HepG2 (cell line): ENCODE data around the gene CYLD. TPM values are rescaled to one million over a fixed set of nuclear protein-coding genes. Genes with fewer than 3 reads are reported as not detected.

Experiments
- BCL6 ChIP-seq: IDR thresholded peaks from 2 replicates; pipeline ENCODE4 v1.6.1; 2016; ENCODE audit warnings: missing genetic modification reagents, missing compliant biosample characterization
- E2F1 ChIP-seq: sonication (generic); formaldehyde crosslinking; IDR thresholded peaks from 2 replicates; pipeline ENCODE4 v1.5.0; 2020; ENCODE audit warnings: missing genetic modification reagents
- HNF4A ChIP-seq: sonication (generic); formaldehyde crosslinking; IDR thresholded peaks from 2 replicates; pipeline ENCODE4 v1.4.0; 2020; ENCODE audit warnings: missing genetic modification reagents
- MAF1 ChIP-seq: sonication (generic); formaldehyde crosslinking; IDR thresholded peaks from 2 replicates; pipeline ENCODE4 v1.5.0; 2020; ENCODE audit warnings: missing genetic modification reagents, borderline replicate concordance
- NFE2L1 ChIP-seq: sonication (generic); formaldehyde crosslinking; IDR thresholded peaks from 2 replicates; pipeline ENCODE4 v1.4.0; 2020; ENCODE audit warnings: missing genetic modification reagents, mild to moderate bottlenecking, borderline replicate concordance
- NFIB ChIP-seq: sonication (generic); formaldehyde crosslinking; IDR thresholded peaks from 2 replicates; pipeline ENCODE4 v1.9.0; 2021; ENCODE audit warnings: missing genetic modification reagents, mild to moderate bottlenecking, borderline replicate concordance
- PHF21A ChIP-seq: sonication (generic); formaldehyde crosslinking; IDR thresholded peaks from 2 replicates; pipeline ENCODE4 v1.5.0; 2020; ENCODE audit warnings: mild to moderate bottlenecking, missing genetic modification reagents
- RFX1 ChIP-seq: fragments of 450-650 bp; IDR thresholded peaks from 2 replicates; pipeline ENCODE4 v1.6.1; 2017
- U2AF2 ChIP-seq: fragments of 200-400 bp; formaldehyde crosslinking; IDR thresholded peaks from 2 replicates; pipeline ENCODE4 v1.6.1; 2017; ENCODE audit warnings: low read depth, mild to moderate bottlenecking, low read length
- ZFP90 ChIP-seq: sonication (generic); formaldehyde crosslinking; IDR thresholded peaks from 2 replicates; pipeline ENCODE4 v1.8.0; 2022; ENCODE audit warnings: missing genetic modification reagents, mild to moderate bottlenecking, inconsistent platforms, borderline replicate concordance
- ZNF138 ChIP-seq: sonication (generic); formaldehyde crosslinking; IDR thresholded peaks from 2 replicates; pipeline ENCODE4 v1.5.0; 2020; ENCODE audit warnings: mild to moderate bottlenecking, low read depth, missing genetic modification reagents
- ZNF720 ChIP-seq: sonication (generic); formaldehyde crosslinking; IDR thresholded peaks from 2 replicates; pipeline ENCODE4 v1.4.0; 2020; ENCODE audit warnings: missing genetic modification reagents
- ZNF761 ChIP-seq: sonication (generic); formaldehyde crosslinking; conservative IDR thresholded peaks from 2 replicates; pipeline ENCODE4 v1.4.0; 2020; ENCODE audit warnings: mild to moderate bottlenecking, missing genetic modification reagents
- polyA plus RNA-seq, 8 experiments: library from polyadenylated mRNA; depleted of rRNA in 3 of 8; stranded (reverse) in 7 of 8; unstranded in 1 of 8; fragments of >200 nt; fragmentation: Illumina TruSeq in 4 of 8; extraction: Trizol in 4 of 8; gene quantifications; 2 replicates each; pipeline versions ENCODE4 v1.2.1 to v1.2.3, GENCODE V29; 2011 to 2016; ENCODE audit warnings: low read depth in 4 of 8, missing spikeins in 1 of 8, mixed read lengths in 1 of 8; ENCODE audit not compliant: insufficient read depth in 1 of 8
- total RNA-seq, 5 experiments: library from RNA; depleted of rRNA; stranded (reverse); fragments of >200 nt; fragmentation: Illumina TruSeq; extraction: Trizol; gene quantifications; 2 replicates each; pipeline ENCODE4 v1.2.3, GENCODE V29; 2016; ENCODE audit warnings: low read depth in 1 of 5
- TF ChIP-seq, protein P1 (sequence below): sonication (generic); formaldehyde crosslinking; conservative IDR thresholded peaks from 2 replicates; pipeline ENCODE4 v1.8.0; 2022; ENCODE audit warnings: mild to moderate bottlenecking, moderate library complexity, missing genetic modification reagents
- TF ChIP-seq, protein P2 (sequence below), 2 experiments: sonication (generic) in 1 of 2; formaldehyde crosslinking in 1 of 2; IDR thresholded peaks; 2 replicates each; pipeline versions ENCODE4 v1.4.0 to v1.6.1; 2016 to 2020; ENCODE audit warnings: borderline replicate concordance in 1 of 2, low read depth in 1 of 2, mild to moderate bottlenecking in 1 of 2, missing genetic modification reagents in 1 of 2
- TF ChIP-seq, protein P3 (sequence below): sonication (generic); formaldehyde crosslinking; IDR thresholded peaks from 2 replicates; pipeline ENCODE4 v1.4.0; 2020; ENCODE audit warnings: low read depth, mild to moderate bottlenecking, missing genetic modification reagents
- TF ChIP-seq, protein P4 (sequence below): sonication (generic); formaldehyde crosslinking; IDR thresholded peaks from 2 replicates; pipeline ENCODE4 v1.5.1; 2020; ENCODE audit warnings: missing genetic modification reagents, mild to moderate bottlenecking, borderline replicate concordance

Gene CYLD
- total and polyA plus RNA-seq, 2 of the 13 experiments (the other 11 are each of a cell fraction or from before 2014, with no cell fraction given) = 6.1 to 11.4 TPM

DNA sequence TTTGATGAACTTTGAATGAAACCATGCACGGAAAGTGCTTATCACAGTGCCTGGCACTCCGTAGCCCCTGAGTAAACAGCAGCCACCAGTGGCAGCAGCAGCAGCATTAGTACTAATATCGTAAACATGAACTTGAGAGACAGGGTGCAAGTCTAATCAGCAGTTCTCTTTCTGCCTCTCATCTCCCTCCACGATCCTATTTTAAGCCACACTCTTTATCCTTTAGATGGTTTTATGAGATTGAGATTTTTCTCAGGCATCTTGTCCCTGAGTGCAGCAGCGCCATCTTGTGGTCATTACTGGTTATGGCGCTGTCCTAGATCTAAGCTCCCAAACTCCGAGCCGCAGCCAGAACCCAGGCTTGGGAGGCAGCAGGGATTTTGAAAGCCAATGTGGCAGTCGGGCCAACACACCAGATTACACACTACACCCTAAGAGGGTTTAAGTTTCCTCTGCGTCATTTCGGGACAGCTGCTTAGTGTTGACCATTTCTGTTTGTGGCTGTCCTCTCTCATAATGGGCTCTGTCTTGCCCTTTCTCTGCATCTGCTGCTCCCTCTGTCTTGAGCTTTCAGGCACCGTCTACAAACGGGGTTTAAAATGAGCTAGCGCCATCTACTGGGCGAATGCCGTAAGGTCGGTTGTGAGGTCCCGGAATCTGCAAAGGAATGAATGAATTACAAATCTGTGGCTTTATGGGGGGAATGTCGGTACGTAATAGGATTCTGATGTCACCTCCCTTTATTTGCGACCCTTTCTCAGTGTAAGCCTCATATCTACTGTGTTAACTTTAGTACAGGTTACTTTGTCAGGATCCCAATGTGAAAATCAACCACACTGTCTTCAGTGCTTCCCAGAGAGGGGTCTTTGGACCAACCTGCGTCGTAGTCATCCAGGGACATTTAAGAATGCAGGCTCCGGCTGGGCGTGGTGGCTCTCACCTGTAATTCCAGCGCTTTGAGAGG, 64.5 kb downstream of the CYLD start (continued):
- TF ChIP-seq U2AF2 (no peak), ZNF138 (no peak), MAF1 (CRISPR knock-in tag) (no peak), RFX1 (no peak), ZNF720 (CRISPR knock-in tag) (no peak), E2F1 (CRISPR knock-in tag) (no peak), NFIB (CRISPR knock-in tag) (no peak), NFE2L1 (CRISPR knock-in tag) (no peak), ZFP90 (CRISPR knock-in tag) (0 out of 2 replicates have a peak, but pooled peaks have one; percentile 62), HNF4A (CRISPR knock-in tag) (peak; percentile 51; the same call in 1 of the 2 replicates), BCL6 (CRISPR knock-in tag) (no peak), PHF21A (peak; percentile 71; the same call in 1 of the 2 replicates), ZNF761 (0 out of 2 replicates have a peak, but pooled peaks have one; percentile 29)
- TF ChIP-seq, protein P1, sequence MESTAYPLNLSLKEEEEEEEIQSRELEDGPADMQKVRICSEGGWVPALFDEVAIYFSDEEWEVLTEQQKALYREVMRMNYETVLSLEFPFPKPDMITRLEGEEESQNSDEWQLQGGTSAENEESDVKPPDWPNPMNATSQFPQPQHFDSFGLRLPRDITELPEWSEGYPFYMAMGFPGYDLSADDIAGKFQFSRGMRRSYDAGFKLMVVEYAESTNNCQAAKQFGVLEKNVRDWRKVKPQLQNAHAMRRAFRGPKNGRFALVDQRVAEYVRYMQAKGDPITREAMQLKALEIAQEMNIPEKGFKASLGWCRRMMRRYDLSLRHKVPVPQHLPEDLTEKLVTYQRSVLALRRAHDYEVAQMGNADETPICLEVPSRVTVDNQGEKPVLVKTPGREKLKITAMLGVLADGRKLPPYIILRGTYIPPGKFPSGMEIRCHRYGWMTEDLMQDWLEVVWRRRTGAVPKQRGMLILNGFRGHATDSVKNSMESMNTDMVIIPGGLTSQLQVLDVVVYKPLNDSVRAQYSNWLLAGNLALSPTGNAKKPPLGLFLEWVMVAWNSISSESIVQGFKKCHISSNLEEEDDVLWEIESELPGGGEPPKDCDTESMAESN = peak; percentile 41; the same call in 1 of the 2 replicates
- TF ChIP-seq, protein P2, sequence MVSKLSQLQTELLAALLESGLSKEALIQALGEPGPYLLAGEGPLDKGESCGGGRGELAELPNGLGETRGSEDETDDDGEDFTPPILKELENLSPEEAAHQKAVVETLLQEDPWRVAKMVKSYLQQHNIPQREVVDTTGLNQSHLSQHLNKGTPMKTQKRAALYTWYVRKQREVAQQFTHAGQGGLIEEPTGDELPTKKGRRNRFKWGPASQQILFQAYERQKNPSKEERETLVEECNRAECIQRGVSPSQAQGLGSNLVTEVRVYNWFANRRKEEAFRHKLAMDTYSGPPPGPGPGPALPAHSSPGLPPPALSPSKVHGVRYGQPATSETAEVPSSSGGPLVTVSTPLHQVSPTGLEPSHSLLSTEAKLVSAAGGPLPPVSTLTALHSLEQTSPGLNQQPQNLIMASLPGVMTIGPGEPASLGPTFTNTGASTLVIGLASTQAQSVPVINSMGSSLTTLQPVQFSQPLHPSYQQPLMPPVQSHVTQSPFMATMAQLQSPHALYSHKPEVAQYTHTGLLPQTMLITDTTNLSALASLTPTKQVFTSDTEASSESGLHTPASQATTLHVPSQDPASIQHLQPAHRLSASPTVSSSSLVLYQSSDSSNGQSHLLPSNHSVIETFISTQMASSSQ (IDR thresholded peaks at IDR 0.05; ENCODE audit: low read depth) = no peak
- TF ChIP-seq, protein P2 (CRISPR knock-in tag; IDR thresholded peaks at IDR 0.05; ENCODE audit: borderline replicate concordance) = peak; percentile 43; the same call in 1 of the 2 replicates
- TF ChIP-seq, protein P3, sequence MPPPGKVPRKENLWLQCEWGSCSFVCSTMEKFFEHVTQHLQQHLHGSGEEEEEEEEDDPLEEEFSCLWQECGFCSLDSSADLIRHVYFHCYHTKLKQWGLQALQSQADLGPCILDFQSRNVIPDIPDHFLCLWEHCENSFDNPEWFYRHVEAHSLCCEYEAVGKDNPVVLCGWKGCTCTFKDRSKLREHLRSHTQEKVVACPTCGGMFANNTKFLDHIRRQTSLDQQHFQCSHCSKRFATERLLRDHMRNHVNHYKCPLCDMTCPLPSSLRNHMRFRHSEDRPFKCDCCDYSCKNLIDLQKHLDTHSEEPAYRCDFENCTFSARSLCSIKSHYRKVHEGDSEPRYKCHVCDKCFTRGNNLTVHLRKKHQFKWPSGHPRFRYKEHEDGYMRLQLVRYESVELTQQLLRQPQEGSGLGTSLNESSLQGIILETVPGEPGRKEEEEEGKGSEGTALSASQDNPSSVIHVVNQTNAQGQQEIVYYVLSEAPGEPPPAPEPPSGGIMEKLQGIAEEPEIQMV (CRISPR knock-in tag) = peak; percentile 73; the same call in 1 of the 2 replicates
- TF ChIP-seq, protein P4, sequence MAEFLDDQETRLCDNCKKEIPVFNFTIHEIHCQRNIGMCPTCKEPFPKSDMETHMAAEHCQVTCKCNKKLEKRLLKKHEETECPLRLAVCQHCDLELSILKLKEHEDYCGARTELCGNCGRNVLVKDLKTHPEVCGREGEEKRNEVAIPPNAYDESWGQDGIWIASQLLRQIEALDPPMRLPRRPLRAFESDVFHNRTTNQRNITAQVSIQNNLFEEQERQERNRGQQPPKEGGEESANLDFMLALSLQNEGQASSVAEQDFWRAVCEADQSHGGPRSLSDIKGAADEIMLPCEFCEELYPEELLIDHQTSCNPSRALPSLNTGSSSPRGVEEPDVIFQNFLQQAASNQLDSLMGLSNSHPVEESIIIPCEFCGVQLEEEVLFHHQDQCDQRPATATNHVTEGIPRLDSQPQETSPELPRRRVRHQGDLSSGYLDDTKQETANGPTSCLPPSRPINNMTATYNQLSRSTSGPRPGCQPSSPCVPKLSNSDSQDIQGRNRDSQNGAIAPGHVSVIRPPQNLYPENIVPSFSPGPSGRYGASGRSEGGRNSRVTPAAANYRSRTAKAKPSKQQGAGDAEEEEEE (CRISPR knock-in tag) = no peak
